Measurements from ENCODE around the gene NFE2L3.
"Not testable (repeated sequence)": the region's sequence is repeated elsewhere in the genome, so short reads cannot be mapped to it uniquely, and the experiment has no call there.

NFE2L3 gene

GRCh38 chr7:26168458-26169023 lies 16.5 kb downstream of the NFE2L3 start:
- H3K4me3 ChIP-seq (ENCODE audit: low read depth, low read length): no peak overlapping the region
- no peak for DNase-seq (ENCODE audit: low read depth)
- TF ChIP-seq CTCF (IDR thresholded peaks at IDR 0.05; ENCODE audit: low read depth, low read length, missing control alignments): no peak

GRCh38 chr7:26169271-26169670 lies 17.3 kb downstream of the NFE2L3 start:
- TF ChIP-seq CTCF (IDR thresholded peaks at IDR 0.05; ENCODE audit: low read depth, low read length, missing control alignments): no peak
- no peak overlapping the region for H3K4me3 ChIP-seq (ENCODE audit: low read depth, low read length)
- no peak for DNase-seq (ENCODE audit: low read depth)

GRCh38 chr7:26170663-26171062 lies 18.7 kb downstream of the NFE2L3 start:
- H3K4me3 ChIP-seq (ENCODE audit: low read depth, low read length): no peak overlapping the region
- TF ChIP-seq CTCF (IDR thresholded peaks at IDR 0.05; ENCODE audit: low read depth, low read length, missing control alignments): no peak
- no peak for DNase-seq (ENCODE audit: low read depth)

- no peak overlapping the region for H3K4me3 ChIP-seq (ENCODE audit: low read depth, low read length)
- DNase-seq (ENCODE audit: low read depth): no peak
- no peak for TF ChIP-seq CTCF (IDR thresholded peaks at IDR 0.05; ENCODE audit: low read depth, low read length, missing control alignments)
Observed at GRCh38 chr7:26171601-26172000, 19.6 kb downstream of the NFE2L3 start.

- DNase-seq (ENCODE audit: low read depth): no peak
- no peak overlapping the region for H3K4me3 ChIP-seq (ENCODE audit: low read depth, low read length)
- no peak for TF ChIP-seq CTCF (IDR thresholded peaks at IDR 0.05; ENCODE audit: low read depth, low read length, missing control alignments)
Observed at GRCh38 chr7:26172048-26172447, 20.1 kb downstream of the NFE2L3 start.

GRCh38 chr7:26175903-26176302 lies 23.9 kb downstream of the NFE2L3 start:
- DNase-seq (ENCODE audit: low read depth); H3K4me3 ChIP-seq (ENCODE audit: low read depth, low read length): not testable (repeated sequence)

GRCh38 chr7:26176696-26177095 lies 24.7 kb downstream of the NFE2L3 start:
- DNase-seq (ENCODE audit: low read depth); H3K4me3 ChIP-seq (ENCODE audit: low read depth, low read length): not testable (repeated sequence)

- not testable (repeated sequence) for DNase-seq (ENCODE audit: low read depth); H3K4me3 ChIP-seq (ENCODE audit: low read depth, low read length)
Observed at GRCh38 chr7:26177269-26177668, 25.3 kb downstream of the NFE2L3 start.
